ENCODE data around the gene LMOD1.

DNA sequence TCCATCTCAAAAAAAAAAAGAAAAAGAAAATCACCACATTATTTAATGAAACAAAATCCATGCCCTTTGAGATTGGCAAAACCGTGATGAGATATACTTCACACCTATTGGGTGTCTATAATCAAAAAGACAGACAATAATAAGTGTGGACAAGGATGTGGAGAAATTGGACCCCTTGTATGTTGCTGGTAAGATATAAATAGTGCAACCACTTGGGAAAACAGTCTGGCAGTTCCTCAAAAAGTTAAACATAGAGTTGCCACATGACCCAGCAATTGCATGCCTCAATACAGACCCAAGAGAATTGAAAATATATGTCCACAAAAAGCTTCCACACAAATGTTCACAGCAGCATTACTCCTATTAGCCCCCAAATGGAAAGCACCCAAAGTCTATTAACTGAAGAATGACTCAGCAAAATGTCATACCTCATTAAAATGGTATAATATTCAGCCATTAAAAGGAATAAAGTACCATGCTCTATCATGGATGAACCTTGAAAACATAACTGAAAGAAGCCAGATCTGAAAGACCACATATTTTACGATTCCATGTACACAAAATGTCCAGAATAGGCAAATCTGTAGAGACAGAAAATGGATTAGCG is 24.3 kb downstream of the LMOD1 start:
- no peak for TF ChIP-seq EZH2 (IDR thresholded peaks at IDR 0.05; ENCODE audit: borderline replicate concordance, insufficient read depth, low read depth, low read length, poor library complexity, severe bottlenecking)
- TF ChIP-seq, protein P1, sequence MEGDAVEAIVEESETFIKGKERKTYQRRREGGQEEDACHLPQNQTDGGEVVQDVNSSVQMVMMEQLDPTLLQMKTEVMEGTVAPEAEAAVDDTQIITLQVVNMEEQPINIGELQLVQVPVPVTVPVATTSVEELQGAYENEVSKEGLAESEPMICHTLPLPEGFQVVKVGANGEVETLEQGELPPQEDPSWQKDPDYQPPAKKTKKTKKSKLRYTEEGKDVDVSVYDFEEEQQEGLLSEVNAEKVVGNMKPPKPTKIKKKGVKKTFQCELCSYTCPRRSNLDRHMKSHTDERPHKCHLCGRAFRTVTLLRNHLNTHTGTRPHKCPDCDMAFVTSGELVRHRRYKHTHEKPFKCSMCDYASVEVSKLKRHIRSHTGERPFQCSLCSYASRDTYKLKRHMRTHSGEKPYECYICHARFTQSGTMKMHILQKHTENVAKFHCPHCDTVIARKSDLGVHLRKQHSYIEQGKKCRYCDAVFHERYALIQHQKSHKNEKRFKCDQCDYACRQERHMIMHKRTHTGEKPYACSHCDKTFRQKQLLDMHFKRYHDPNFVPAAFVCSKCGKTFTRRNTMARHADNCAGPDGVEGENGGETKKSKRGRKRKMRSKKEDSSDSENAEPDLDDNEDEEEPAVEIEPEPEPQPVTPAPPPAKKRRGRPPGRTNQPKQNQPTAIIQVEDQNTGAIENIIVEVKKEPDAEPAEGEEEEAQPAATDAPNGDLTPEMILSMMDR (IDR thresholded peaks at IDR 0.05): no peak

Data from B cell (primary cell).